Vagina (tissue), 2 donors: Measurements from ENCODE around the gene PHKG2. TPM values are rescaled to one million over a fixed set of nuclear protein-coding genes. Genes with fewer than 3 reads are reported as not detected.

ENCODE experiments used
- DNase-seq, 2 donors: peaks; one replicate each; pipeline ENCODE4 v3.0.0-alpha.2; 2017; ENCODE audit errors: extremely low spot score in 2 of 2
- H3K27ac ChIP-seq: fragments of 200-600 bp; sonication (generic); one replicate; pipeline ENCODE4 v1.5.1; 2019
- H3K27me3 ChIP-seq: fragments of 200-600 bp; sonication (generic); one replicate; pipeline ENCODE4 v1.5.1; 2019
- H3K36me3 ChIP-seq, 2 donors: fragments of 200-600 bp; sonication (generic); one replicate each; pipeline ENCODE4 v1.5.1; 2017 to 2019
- H3K4me1 ChIP-seq: fragments of 200-600 bp; sonication (generic); one replicate; pipeline ENCODE4 v1.5.1; 2019
- H3K4me3 ChIP-seq, 2 donors: fragments of 200-600 bp; sonication (generic); 1 replicate in 1 of 2; 2 replicates in 1 of 2; pipeline ENCODE4 v1.5.1; 2016 to 2019
- H3K9me3 ChIP-seq: fragments of 200-600 bp; sonication (generic); one replicate; pipeline ENCODE4 v1.5.1; 2019
- POLR2A ChIP-seq, 2 donors: fragments of 450-650 bp; IDR thresholded peaks; one replicate each; pipeline ENCODE4 v1.6.1; 2017; ENCODE audit warnings: antibody characterized with exemption in 2 of 2, mild to moderate bottlenecking in 2 of 2, moderate library complexity in 2 of 2
- POLR2AphosphoS5 ChIP-seq, 2 donors: sonication (generic); formaldehyde crosslinking; IDR thresholded peaks; one replicate each; pipeline ENCODE4 v1.9.0; 2017; ENCODE audit warnings: antibody characterized with exemption in 2 of 2, mild to moderate bottlenecking in 2 of 2, low read depth in 1 of 2; ENCODE audit not compliant: insufficient read depth in 1 of 2
- intact Hi-C: fragments of 100-400 bp; cut with DNase I; formaldehyde crosslinking; loops from one replicate; pipeline ENCODE4 v1.15.1; 2023
- total RNA-seq: library from RNA; depleted of rRNA; stranded (reverse); fragments of >200 nt; gene quantifications from one replicate; pipeline ENCODE4 v1.2.3, GENCODE V29; 2016
- TF ChIP-seq, protein P1 (sequence below), 3 experiments: fragments of 450-650 bp in 2 of 3; fragments of 200-600 bp in 1 of 3; sonication (generic) in 1 of 3; IDR thresholded peaks; one replicate each; pipeline ENCODE4 v1.5.1; 2017 to 2019; ENCODE audit warnings: antibody characterized with exemption in 3 of 3, mild to moderate bottlenecking in 2 of 3, moderate library complexity in 2 of 3

Gene PHKG2
- total RNA-seq, 1 donor from 2014 or later = 32.9 TPM

DNA sequence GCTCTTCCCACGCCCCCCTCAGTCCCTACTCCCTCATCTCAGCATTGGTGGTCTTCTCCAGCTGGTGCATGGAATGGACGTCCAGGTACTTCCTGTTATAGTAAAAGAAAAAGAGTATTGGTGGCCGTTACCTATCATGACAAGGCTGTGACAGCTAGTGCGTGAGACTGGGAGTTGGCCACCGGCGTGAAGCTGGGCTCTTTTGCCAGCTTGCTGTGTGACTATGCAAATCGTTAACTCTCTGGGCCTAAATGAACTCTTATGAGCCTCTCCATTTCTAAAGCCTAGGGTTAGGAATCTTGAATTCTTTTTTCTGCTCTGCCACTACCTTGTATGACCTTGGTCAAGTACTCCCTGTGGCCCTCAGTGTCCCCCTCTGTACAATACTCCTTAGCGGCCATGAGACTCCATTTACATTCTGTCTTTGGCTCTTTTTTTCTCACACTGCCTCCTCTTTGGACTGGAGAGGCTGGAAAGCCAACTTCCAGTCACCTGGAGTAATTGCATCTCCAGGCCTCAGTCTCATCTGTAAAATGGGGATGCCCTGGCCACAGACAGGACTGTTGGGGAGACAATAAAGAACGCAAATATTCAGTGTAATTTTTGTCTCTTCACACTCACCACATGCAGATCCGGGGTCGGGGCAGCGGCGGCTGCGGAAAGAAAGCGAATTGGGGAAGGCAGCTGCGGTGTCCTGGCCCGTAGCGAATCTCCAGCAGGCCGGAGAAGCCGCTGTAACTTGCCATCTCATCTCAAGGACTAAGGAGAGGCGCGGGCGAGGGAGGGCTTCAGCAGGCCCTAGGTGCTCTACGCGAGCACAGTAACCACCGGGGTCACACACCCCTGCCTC is 12.6 kb downstream of the PHKG2 start:
- Histone ChIP-seq H3K27ac (peak overlapping the region; percentile 22), H3K9me3 (no peaks in the 10 kb centered on the region), H3K4me3 (peak overlapping the region; percentile 74 to 98), H3K27me3 (no peaks in the 10 kb centered on the region), H3K4me1 (peaks cover 37% of the 10 kb centered on the region), H3K36me3 (peaks cover 3 to 40% of the 10 kb centered on the region in 2 donors)
- TF ChIP-seq, protein P1, sequence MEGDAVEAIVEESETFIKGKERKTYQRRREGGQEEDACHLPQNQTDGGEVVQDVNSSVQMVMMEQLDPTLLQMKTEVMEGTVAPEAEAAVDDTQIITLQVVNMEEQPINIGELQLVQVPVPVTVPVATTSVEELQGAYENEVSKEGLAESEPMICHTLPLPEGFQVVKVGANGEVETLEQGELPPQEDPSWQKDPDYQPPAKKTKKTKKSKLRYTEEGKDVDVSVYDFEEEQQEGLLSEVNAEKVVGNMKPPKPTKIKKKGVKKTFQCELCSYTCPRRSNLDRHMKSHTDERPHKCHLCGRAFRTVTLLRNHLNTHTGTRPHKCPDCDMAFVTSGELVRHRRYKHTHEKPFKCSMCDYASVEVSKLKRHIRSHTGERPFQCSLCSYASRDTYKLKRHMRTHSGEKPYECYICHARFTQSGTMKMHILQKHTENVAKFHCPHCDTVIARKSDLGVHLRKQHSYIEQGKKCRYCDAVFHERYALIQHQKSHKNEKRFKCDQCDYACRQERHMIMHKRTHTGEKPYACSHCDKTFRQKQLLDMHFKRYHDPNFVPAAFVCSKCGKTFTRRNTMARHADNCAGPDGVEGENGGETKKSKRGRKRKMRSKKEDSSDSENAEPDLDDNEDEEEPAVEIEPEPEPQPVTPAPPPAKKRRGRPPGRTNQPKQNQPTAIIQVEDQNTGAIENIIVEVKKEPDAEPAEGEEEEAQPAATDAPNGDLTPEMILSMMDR (IDR thresholded peaks at IDR 0.05) = no peak
- no peak for TF ChIP-seq POLR2AphosphoS5 (IDR thresholded peaks at IDR 0.05; ENCODE audit: insufficient read depth in 1 of 2, low read depth in 1 of 2)
- no peak for TF ChIP-seq POLR2A (IDR thresholded peaks at IDR 0.05)
- no peak for DNase-seq
- intact Hi-C loops = loop anchor here (5.0 kb wide), 1 partner anchor 64 kb away; the partner anchor contains the start of gene SRCAP

DNA sequence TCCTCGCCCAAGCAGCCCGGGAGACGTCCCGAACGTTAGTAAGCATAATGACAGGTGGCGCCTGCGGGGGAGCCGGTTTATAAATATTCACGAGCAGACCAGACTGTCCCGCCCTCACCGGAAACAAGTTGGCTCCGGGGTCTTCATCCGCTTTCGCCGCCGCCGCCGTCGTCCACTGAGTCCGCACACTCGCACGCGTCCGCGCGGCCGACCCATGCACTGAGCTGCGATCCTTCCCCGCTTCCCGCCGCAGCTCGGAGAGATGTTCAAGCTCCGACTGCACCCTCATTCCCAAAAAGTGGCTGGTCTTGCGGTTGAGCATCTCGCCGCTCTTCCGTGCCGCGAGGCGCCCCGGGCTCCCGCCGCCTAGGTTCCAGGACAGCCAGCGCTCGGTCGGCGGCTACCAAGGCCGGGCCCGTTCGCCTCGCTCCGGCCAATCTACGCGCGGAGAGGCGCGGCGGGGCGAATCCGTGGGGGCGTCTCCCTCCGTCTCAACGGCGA is 13.3 kb downstream of the PHKG2 start:
- TF ChIP-seq POLR2AphosphoS5 (IDR thresholded peaks at IDR 0.05; ENCODE audit: insufficient read depth in 1 of 2, low read depth in 1 of 2) (no peak), POLR2A (IDR thresholded peaks at IDR 0.05) (no peak)
- TF ChIP-seq, protein P1 (IDR thresholded peaks at IDR 0.05) = no peak
- Histone ChIP-seq H3K4me3 (peak overlapping the region; percentile 74 to 98), H3K27me3 (no peaks in the 10 kb centered on the region), H3K9me3 (no peaks in the 10 kb centered on the region), H3K27ac (peak overlapping the region; percentile 22), H3K4me1 (peaks cover 37% of the 10 kb centered on the region), H3K36me3 (peaks cover 3 to 41% of the 10 kb centered on the region in 2 donors)
- no peak for DNase-seq
- intact Hi-C loops = loop anchor here (5.0 kb wide), 1 partner anchor 64 kb away; the partner anchor contains the start of gene SRCAP

DNA sequence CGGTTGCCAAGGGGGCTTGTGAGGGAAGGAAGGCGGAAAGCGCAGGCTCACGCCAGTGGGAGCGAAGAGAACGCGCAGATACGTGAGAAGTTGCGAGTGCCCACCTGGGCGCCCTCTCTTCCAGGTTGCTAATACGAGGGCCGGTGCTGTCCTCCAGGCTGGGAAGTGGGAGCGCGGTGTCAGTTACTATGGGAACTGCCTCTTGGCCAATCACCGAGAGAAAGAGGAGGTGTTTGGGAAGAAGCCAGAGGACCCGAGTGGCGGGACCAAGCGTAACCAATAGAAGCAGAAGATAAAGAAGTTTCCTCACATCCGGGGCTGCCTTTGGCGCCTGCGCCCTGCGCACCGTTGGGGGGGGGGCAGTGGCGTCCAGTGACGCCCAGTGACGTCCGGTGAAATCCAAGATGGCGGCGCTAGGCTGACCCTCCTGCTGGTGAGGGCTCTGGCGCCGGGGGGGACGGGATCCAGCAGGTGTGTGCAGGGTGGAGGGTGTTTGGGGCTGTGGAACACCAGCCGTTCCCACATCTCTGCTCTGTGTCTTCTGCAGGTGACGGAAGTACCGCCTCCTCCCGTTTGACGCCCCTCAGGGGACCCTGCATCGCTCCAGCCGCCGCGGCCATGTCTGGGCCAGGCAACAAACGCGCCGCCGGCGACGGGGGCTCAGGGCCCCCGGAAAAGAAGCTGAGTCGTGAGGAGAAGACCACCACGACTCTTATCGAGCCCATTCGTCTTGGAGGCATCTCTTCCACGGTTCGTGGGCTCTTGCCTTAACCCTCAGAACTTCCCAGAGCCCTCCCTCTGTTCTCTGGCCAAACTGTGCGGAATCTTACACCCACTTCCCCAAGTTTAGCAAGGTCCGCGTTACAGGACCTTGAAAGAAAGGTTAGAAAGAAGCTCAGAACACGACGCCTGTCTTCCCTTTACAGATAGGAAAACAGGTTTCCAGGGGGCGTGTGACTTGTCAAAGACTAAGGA is 14.0 kb downstream of the PHKG2 start, which contains the start of the genes CFAP119 and RNF40:
Gene CFAP119, minus strand, starts transcription at position 135 of the 975 bp plus-strand sequence. CDS start 314 bp downstream, outside the sequence.
Gene RNF40, plus strand, starts transcription at position 395 of the 975 bp plus-strand sequence. Its CDS starts 224 bp downstream, at position 619.
- Histone ChIP-seq H3K27ac (peak within 1 kb of the TSS; percentile 98), H3K4me3 (peak within 1 kb of the TSS; percentile 74 to 98), H3K36me3 (peaks cover 5 to 41% of the 10 kb centered on the region in 2 donors), H3K27me3 (no peaks in the 10 kb centered on the region), H3K4me1 (peaks cover 37% of the 10 kb centered on the region), H3K9me3 (no peaks in the 10 kb centered on the region)
- peak in 1 of 2 donors; percentile 78 for TF ChIP-seq POLR2A (IDR thresholded peaks at IDR 0.05)
- TF ChIP-seq POLR2AphosphoS5 (IDR thresholded peaks at IDR 0.05; ENCODE audit: insufficient read depth in 1 of 2, low read depth in 1 of 2) = peak; percentile 97 to 98
- TF ChIP-seq, protein P1 (IDR thresholded peaks at IDR 0.05) = no peak
- DNase-seq = peak; percentile 98
- intact Hi-C loops = loop anchor here (5.0 kb wide), 1 partner anchor 65 kb away; the partner anchor contains the start of gene SRCAP

DNA sequence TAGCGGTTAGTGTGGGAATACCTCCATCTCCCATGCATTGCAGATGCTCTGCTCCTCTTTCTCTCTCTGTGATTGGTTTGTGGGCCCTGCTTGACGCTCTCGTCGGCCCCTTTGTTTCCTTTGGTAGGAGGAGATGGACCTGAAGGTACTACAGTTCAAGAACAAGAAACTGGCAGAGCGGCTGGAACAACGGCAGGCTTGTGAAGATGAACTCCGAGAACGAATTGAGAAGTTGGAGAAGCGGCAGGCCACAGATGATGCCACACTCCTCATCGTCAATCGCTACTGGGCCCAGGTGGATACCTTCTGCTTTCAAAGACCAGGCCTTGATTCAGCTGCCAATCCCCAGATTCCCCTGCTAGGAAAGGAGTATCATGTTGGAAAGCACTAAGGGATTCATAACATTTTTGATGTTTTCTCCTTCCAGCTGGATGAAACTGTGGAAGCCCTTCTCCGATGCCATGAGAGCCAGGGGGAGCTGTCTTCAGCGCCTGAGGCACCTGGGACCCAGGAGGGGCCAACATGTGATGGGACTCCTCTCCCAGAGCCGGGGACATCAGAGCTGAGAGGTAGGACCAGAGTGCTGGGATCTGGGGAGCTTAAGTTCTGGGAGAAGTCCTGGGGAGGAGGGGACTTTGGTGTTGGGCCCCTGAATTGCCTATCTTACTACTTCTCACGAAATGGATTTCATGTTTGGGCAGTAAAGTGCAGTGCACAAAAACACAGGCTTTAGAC is 14.9 kb downstream of the PHKG2 start:
- Histone ChIP-seq H3K27me3 (no peaks in the 10 kb centered on the region), H3K36me3 (peaks cover 5 to 50% of the 10 kb centered on the region in 2 donors), H3K9me3 (no peaks in the 10 kb centered on the region), H3K27ac (peak overlapping the region; percentile 98), H3K4me3 (peak overlapping the region; percentile 74 to 98), H3K4me1 (peaks cover 37% of the 10 kb centered on the region)
- DNase-seq = no peak
- intact Hi-C loops = loop anchor here (5.0 kb wide), 1 partner anchor 66 kb away; the partner anchor contains the start of gene SRCAP
- TF ChIP-seq, protein P1 (IDR thresholded peaks at IDR 0.05) = no peak
- TF ChIP-seq POLR2AphosphoS5 (IDR thresholded peaks at IDR 0.05; ENCODE audit: insufficient read depth in 1 of 2, low read depth in 1 of 2) = no peak
- TF ChIP-seq POLR2A (IDR thresholded peaks at IDR 0.05) = no peak
